Breast epithelium (tissue), 4 donors: ENCODE data around the gene ISY1. TPM values are rescaled to one million over a fixed set of nuclear protein-coding genes. Genes with fewer than 3 reads are reported as not detected.
"Not testable (repeated sequence)": the region's sequence is repeated elsewhere in the genome, so short reads cannot be mapped to it uniquely, and the experiment has no call there.

Experiments
- DNase-seq, 2 donors: peaks; one replicate each; pipeline ENCODE4 v3.0.0-alpha.2; 2019; ENCODE audit warnings: low spot score in 2 of 2
- H3K27ac ChIP-seq, 2 donors: fragments of 200-600 bp; sonication (generic) in 1 of 2; one replicate each; pipeline ENCODE4 v1.5.1; 2016 to 2019; ENCODE audit warnings: mild to moderate bottlenecking in 1 of 2
- H3K27me3 ChIP-seq, 2 donors: fragments of 200-600 bp; sonication (generic) in 1 of 2; one replicate each; pipeline versions ENCODE4 v1.5.1 to v1.6.0; 2017 to 2019; ENCODE audit warnings: control low read depth in 1 of 2, mild to moderate bottlenecking in 1 of 2
- H3K36me3 ChIP-seq: fragments of 200-600 bp; one replicate; pipeline ENCODE4 v1.5.1; 2019
- H3K4me1 ChIP-seq, 2 donors: fragments of 200-600 bp; sonication (generic); one replicate each; pipeline ENCODE4 v1.5.1; 2016 to 2019; ENCODE audit warnings: control low read depth in 1 of 2
- H3K4me3 ChIP-seq, 3 donors: fragments of 200-600 bp; sonication (generic); 1 replicate in 2 of 3; 2 replicates in 1 of 3; pipeline ENCODE4 v1.5.1; 2016 to 2019; ENCODE audit warnings: mild to moderate bottlenecking in 3 of 3, moderate library complexity in 2 of 3
- H3K9me3 ChIP-seq, 2 donors: fragments of 200-600 bp; sonication (generic) in 1 of 2; one replicate each; pipeline ENCODE4 v1.5.1; 2016 to 2019; ENCODE audit warnings: control low read depth in 1 of 2
- CTCF ChIP-seq, 3 donors: fragments of 450-650 bp; IDR thresholded peaks; one replicate each; pipeline ENCODE4 v1.5.1; 2016 to 2017; ENCODE audit warnings: antibody characterized with exemption in 3 of 3, mild to moderate bottlenecking in 3 of 3, moderate library complexity in 3 of 3
- POLR2A ChIP-seq: fragments of 450-650 bp; IDR thresholded peaks from one replicate; pipeline ENCODE4 v1.6.1; 2016; ENCODE audit warnings: antibody characterized with exemption, mild to moderate bottlenecking, moderate library complexity
- POLR2AphosphoS5 ChIP-seq, 3 donors: sonication (generic); formaldehyde crosslinking; IDR thresholded peaks; one replicate each; pipeline ENCODE4 v1.6.1; 2017; ENCODE audit warnings: antibody characterized with exemption in 3 of 3
- intact Hi-C: fragments of 100-400 bp; cut with DNase I; formaldehyde crosslinking; loops from one replicate; pipeline ENCODE4 v1.15.1; 2023; ENCODE audit warnings: low total_unique reads
- total RNA-seq, 3 donors: library from RNA; depleted of rRNA; stranded (reverse); fragments of >200 nt; gene quantifications; one replicate each; pipeline ENCODE4 v1.1.0, GENCODE V29; 2016

The ISY1 gene
- total RNA-seq, 3 donors from 2014 or later = 21.4 to 27.9 (median 21.7) TPM

- no peak for DNase-seq
- Histone ChIP-seq H3K4me3 (no peak overlapping the region), H3K27me3 (no peaks in the 10 kb centered on the region), H3K27ac (no peak overlapping the region), H3K9me3 (no peaks in the 10 kb centered on the region), H3K4me1 (no peaks in the 10 kb centered on the region), H3K36me3 (no peaks in the 10 kb centered on the region)
- intact Hi-C loops = no loop called here
- TF ChIP-seq POLR2AphosphoS5 (IDR thresholded peaks at IDR 0.05) (no peak), CTCF (IDR thresholded peaks at IDR 0.05) (no peak), POLR2A (no peak)
These were observed 38.5 kb upstream of the ISY1 start for GRCh38 chr3:129199366-129199765.

- H3K36me3 ChIP-seq = no peaks in the 10 kb centered on the region
- no peak for DNase-seq
- TF ChIP-seq POLR2AphosphoS5 (IDR thresholded peaks at IDR 0.05) = no peak
- TF ChIP-seq POLR2A = no peak
- TF ChIP-seq CTCF (IDR thresholded peaks at IDR 0.05) = no peak
- H3K4me3 ChIP-seq = no peak overlapping the region
- no peaks in the 10 kb centered on the region for H3K9me3 ChIP-seq
- intact Hi-C loops = no loop called here
- no peak overlapping the region for H3K27ac ChIP-seq
- H3K27me3 ChIP-seq = no peaks in the 10 kb centered on the region
- H3K4me1 ChIP-seq = no peaks in the 10 kb centered on the region
These were observed 36.5 kb upstream of the ISY1 start for GRCh38 chr3:129197321-129197720.

DNA sequence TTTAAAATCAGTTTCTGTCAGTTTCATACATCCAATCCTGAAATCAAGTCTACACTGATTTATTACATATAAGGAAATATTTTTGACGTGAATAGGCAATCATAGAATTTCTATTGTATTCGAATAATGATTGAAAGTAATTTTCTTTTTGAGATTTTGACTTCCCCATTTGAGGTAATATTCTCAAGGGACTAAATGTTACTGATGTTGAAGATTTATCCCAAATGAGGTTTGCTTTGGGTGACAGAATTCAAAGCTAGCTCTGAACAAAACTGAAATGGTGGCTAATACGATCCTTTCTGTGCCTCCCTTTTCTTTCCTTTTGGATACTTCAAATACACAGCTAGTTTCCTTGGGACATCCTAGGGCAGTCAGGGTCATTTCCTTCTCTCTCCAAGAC, 35.7 kb upstream of the ISY1 start:
- no peak overlapping the region for H3K27ac ChIP-seq
- no peaks in the 10 kb centered on the region for H3K36me3 ChIP-seq
- no peak overlapping the region for H3K4me3 ChIP-seq
- intact Hi-C loops = no loop called here
- no peaks in the 10 kb centered on the region for H3K9me3 ChIP-seq
- H3K27me3 ChIP-seq = no peaks in the 10 kb centered on the region
- TF ChIP-seq POLR2AphosphoS5 (IDR thresholded peaks at IDR 0.05) (no peak), POLR2A (no peak), CTCF (IDR thresholded peaks at IDR 0.05) (no peak)
- no peaks in the 10 kb centered on the region for H3K4me1 ChIP-seq
- no peak for DNase-seq

- H3K27ac ChIP-seq = peak overlapping the region in 1 of 2 donors; percentile 10
- intact Hi-C loops = no loop called here
- H3K27me3 ChIP-seq = no peaks in the 10 kb centered on the region
- no peaks in the 10 kb centered on the region for H3K9me3 ChIP-seq
- H3K4me3 ChIP-seq = no peak overlapping the region
- no peak for TF ChIP-seq POLR2A
- TF ChIP-seq CTCF (IDR thresholded peaks at IDR 0.05) = no peak
- no peak for TF ChIP-seq POLR2AphosphoS5 (IDR thresholded peaks at IDR 0.05)
- DNase-seq = no peak
- H3K4me1 ChIP-seq = no peaks in the 10 kb centered on the region
- no peaks in the 10 kb centered on the region for H3K36me3 ChIP-seq
These were observed 34.9 kb upstream of the ISY1 start for GRCh38 chr3:129195731-129196256.

GRCh38 chr3:129189793-129190192, 28.9 kb upstream of the ISY1 start:
- intact Hi-C loops, DNase-seq, H3K4me3 ChIP-seq, H3K9me3 ChIP-seq, H3K27ac ChIP-seq, H3K27me3 ChIP-seq, H3K4me1 ChIP-seq, H3K36me3 ChIP-seq: not testable (repeated sequence)

DNA sequence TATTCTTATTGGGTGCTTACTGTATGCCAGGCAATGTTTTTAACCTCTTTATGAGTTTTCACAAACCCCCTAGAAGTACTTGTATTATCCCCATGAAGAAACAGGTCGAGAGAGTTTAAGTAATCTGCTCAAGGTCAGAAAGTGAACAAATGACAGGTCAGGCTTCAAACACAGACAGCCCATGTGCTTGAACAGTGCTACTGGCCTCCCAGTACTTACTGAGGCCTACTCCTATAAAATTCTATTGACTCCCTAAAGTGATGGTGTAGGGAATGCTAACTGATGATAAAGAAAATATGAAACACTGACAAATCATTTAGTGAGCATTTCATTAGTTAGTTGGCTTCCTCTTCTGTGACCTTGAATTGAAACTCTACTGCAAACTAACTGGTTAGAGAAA, 27.0 kb upstream of the ISY1 start:
- intact Hi-C loops = no loop called here
- H3K9me3 ChIP-seq = no peaks in the 10 kb centered on the region

More for the DNA sequence above, 27.0 kb upstream of the ISY1 start:
- H3K27ac ChIP-seq = no peak overlapping the region
- DNase-seq = no peak
- H3K36me3 ChIP-seq = no peaks in the 10 kb centered on the region
- no peaks in the 10 kb centered on the region for H3K27me3 ChIP-seq
- H3K4me1 ChIP-seq = no peaks in the 10 kb centered on the region
- H3K4me3 ChIP-seq = no peak overlapping the region
- TF ChIP-seq POLR2A (no peak), POLR2AphosphoS5 (IDR thresholded peaks at IDR 0.05) (no peak), CTCF (IDR thresholded peaks at IDR 0.05) (no peak)
